Measurements from ENCODE around the gene PCSK1. TPM values are rescaled to one million over a fixed set of nuclear protein-coding genes. Genes with fewer than 3 reads are reported as not detected.

PCSK1 gene
- total and polyA plus RNA-seq, 2 of the 8 experiments (the other 6 are each of a cell fraction or from before 2014, with no cell fraction given) = 1.3 to 3.2 TPM

DNA sequence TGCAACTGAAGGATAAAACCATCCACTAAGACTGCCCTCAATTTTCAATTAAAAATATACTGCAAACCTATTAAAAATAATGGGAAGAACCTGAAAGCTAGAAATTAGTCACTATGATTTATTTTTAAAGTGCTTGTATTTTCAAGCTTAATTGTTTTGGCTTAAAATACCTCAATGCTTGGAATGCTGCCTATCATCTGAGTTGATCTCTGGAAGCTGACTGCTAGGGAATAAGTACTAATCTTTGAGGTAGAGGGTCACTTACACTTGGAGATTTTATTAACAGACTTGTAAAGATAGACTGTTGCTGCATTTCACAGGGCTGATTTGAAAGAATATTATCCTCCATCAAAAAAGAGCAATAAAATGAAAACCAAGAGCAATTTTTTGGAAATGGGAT lies 6.2 kb downstream of the PCSK1 start:
- Histone ChIP-seq H2BK120ac (replicated peaks; ENCODE audit: low read depth, low read length) (no peak overlapping the region), H3K14ac (ENCODE audit: insufficient read length) (no peak overlapping the region), H3K4me3 (ENCODE audit: extremely low read depth in 1 of 4, insufficient read depth in 2 of 4, low read depth in 3 of 4, low read length in 4 of 4) (no peak overlapping the region), H2BK12ac (ENCODE audit: low read depth, low read length) (no peak overlapping the region), H3K4me1 (replicated peaks in 1 of 4; ENCODE audit: control insufficient read depth in 3 of 4, insufficient read depth in 4 of 4, low read length in 3 of 4) (peaks cover 0 to 2% (median 0%) of the 10 kb centered on the region in 4 experiments; a peak in 1 of 7 replicates), H3K4ac (replicated peaks; ENCODE audit: insufficient read length, low read depth, low read length) (no peak overlapping the region), H2BK15ac (ENCODE audit: low read length) (no peak overlapping the region), H2AFZ (ENCODE audit: low read length) (no peak overlapping the region), H4K5ac (ENCODE audit: insufficient read length, low read depth, low read length) (no peak overlapping the region), H3K9ac (replicated peaks in 1 of 4; ENCODE audit: extremely low read depth in 1 of 4, low read depth in 3 of 4, low read length in 3 of 4) (no peak overlapping the region), H4K91ac (replicated peaks; ENCODE audit: insufficient read length, low read length) (no peak overlapping the region), H3K23ac (ENCODE audit: insufficient read length) (no peak overlapping the region), H4K8ac (ENCODE audit: extremely low read depth, insufficient read depth, low read length) (no peak overlapping the region), H3K23me2 (ENCODE audit: low read depth, low read length) (peaks cover 5% of the 10 kb centered on the region), H3K79me2 (ENCODE audit: control insufficient read depth in 1 of 2, insufficient read depth in 2 of 2, low read length in 2 of 2) (no peaks in the 10 kb centered on the region), H3K36me3 (ENCODE audit: control insufficient read depth in 2 of 4, insufficient read depth in 4 of 4, low read length in 3 of 4) (no peaks in the 10 kb centered on the region), H3K18ac (ENCODE audit: extremely low read depth, low read length) (no peak overlapping the region), H3K4me2 (ENCODE audit: insufficient read depth in 1 of 2, low read depth in 2 of 2, low read length in 2 of 2) (no peak overlapping the region), H3K79me1 (ENCODE audit: low read depth, low read length) (no peaks in the 10 kb centered on the region), H3K27ac (ENCODE audit: low read depth, low read length) (no peak overlapping the region), H3K56ac (replicated peaks; ENCODE audit: insufficient read length, low read depth, low read length) (no peak overlapping the region), H2BK20ac (ENCODE audit: low read length) (no peak overlapping the region), H3K9me3 (ENCODE audit: insufficient read depth in 2 of 2, low read depth in 1 of 2, low read length in 1 of 2) (no peaks in the 10 kb centered on the region), H4K20me1 (replicated peaks in 1 of 2; ENCODE audit: control insufficient read depth in 1 of 2, insufficient read depth in 2 of 2, low read length in 2 of 2) (no peaks in the 10 kb centered on the region), H3K27me3 (replicated peaks in 1 of 4; ENCODE audit: control insufficient read depth in 3 of 4, extremely low read depth in 1 of 4, insufficient read depth in 3 of 4, low read length in 3 of 4) (peaks cover 4 to 15% (median 10%) of the 10 kb centered on the region in 4 experiments; a peak in 6 of 7 replicates), H2AK5ac (ENCODE audit: low read depth, low read length) (no peak overlapping the region), H2BK5ac (ENCODE audit: low read depth, low read length) (no peak overlapping the region)
- ChIA-PET POLR2A (ENCODE audit: partially characterized antibody) (no interaction called here), CTCF (ENCODE audit: partially characterized antibody) (interaction anchor here (0.6 kb wide), 1 partner anchor 34 kb away, joined by 3 read pairs; no protein-coding TSS in a partner anchor)
- FAIRE-seq = no peak
- TF ChIP-seq, protein P1, sequence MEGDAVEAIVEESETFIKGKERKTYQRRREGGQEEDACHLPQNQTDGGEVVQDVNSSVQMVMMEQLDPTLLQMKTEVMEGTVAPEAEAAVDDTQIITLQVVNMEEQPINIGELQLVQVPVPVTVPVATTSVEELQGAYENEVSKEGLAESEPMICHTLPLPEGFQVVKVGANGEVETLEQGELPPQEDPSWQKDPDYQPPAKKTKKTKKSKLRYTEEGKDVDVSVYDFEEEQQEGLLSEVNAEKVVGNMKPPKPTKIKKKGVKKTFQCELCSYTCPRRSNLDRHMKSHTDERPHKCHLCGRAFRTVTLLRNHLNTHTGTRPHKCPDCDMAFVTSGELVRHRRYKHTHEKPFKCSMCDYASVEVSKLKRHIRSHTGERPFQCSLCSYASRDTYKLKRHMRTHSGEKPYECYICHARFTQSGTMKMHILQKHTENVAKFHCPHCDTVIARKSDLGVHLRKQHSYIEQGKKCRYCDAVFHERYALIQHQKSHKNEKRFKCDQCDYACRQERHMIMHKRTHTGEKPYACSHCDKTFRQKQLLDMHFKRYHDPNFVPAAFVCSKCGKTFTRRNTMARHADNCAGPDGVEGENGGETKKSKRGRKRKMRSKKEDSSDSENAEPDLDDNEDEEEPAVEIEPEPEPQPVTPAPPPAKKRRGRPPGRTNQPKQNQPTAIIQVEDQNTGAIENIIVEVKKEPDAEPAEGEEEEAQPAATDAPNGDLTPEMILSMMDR (IDR thresholded peaks at IDR 0.05; ENCODE audit: control extremely low read depth in 1 of 3, insufficient read depth in 1 of 3, low read depth in 1 of 3, low read length in 3 of 3) = no peak
- no peak for TF ChIP-seq BRCA1 (IDR thresholded peaks at IDR 0.05; ENCODE audit: low read depth, low read length)
- no peak for DNase-seq (ENCODE audit: low read depth in 1 of 2, low spot score in 2 of 2)

All from H1 (cell line).